Right lobe of liver (tissue), 4 donors: ENCODE measurements around the gene SEC14L2.

Experiments used
- CTCF ChIP-seq, 4 donors: fragments of 200-600 bp in 3 of 4; fragments of 450-650 bp in 1 of 4; IDR thresholded peaks; one replicate each; pipeline versions ENCODE4 v1.5.1 to v1.8.0; 2016 to 2022; ENCODE audit warnings: antibody characterized with exemption in 4 of 4, mild to moderate bottlenecking in 2 of 4
- POLR2A ChIP-seq: fragments of 450-650 bp; IDR thresholded peaks from one replicate; pipeline ENCODE4 v1.6.1; 2017; ENCODE audit warnings: antibody characterized with exemption, mild to moderate bottlenecking
- donor health status: DM: no; HTN: no; CAD: no.
- donor health status: DM: no; HTN: no; CAD: no.
- donor health status: DM: no; HTN: yes; CAD: no.

- TF ChIP-seq CTCF (IDR thresholded peaks at IDR 0.05): no peak
- no peak for TF ChIP-seq POLR2A
These were observed 72.3 kb downstream of the SEC14L2 start for GRCh38 chr22:30469165-30469564.
